Uterus (tissue), 4 donors: ENCODE data around the gene WDR36. TPM values are rescaled to one million over a fixed set of nuclear protein-coding genes. Genes with fewer than 3 reads are reported as not detected.

Experiments
- DNase-seq, 2 donors: peaks; one replicate each; pipeline ENCODE4 v3.0.0-alpha.2; 2019 to 2020
- H3K27ac ChIP-seq, 2 donors: fragments of 200-600 bp; sonication (generic); 1 replicate in 1 of 2; 2 replicates in 1 of 2; pipeline ENCODE4 v1.5.1; 2016 to 2018
- H3K27me3 ChIP-seq, 2 donors: fragments of 200-600 bp; sonication (generic); one replicate each; pipeline ENCODE4 v1.5.1; 2018 to 2019; ENCODE audit warnings: control low read depth in 1 of 2
- H3K36me3 ChIP-seq, 2 donors: fragments of 200-600 bp; sonication (generic); one replicate each; pipeline ENCODE4 v1.5.1; 2019; ENCODE audit warnings: control low read depth in 1 of 2
- H3K4me1 ChIP-seq, 2 donors: fragments of 200-600 bp; sonication (generic); one replicate each; pipeline ENCODE4 v1.5.1; 2018 to 2019; ENCODE audit warnings: control low read depth in 1 of 2
- H3K4me3 ChIP-seq, 2 donors: fragments of 200-600 bp; sonication (generic); 1 replicate in 1 of 2; 2 replicates in 1 of 2; pipeline ENCODE4 v1.5.1; 2018 to 2019; ENCODE audit warnings: mild to moderate bottlenecking in 1 of 2
- H3K9me3 ChIP-seq, 2 donors: fragments of 200-600 bp; sonication (generic); one replicate each; pipeline ENCODE4 v1.5.1; 2019; ENCODE audit warnings: control low read depth in 1 of 2
- CTCF ChIP-seq, 4 experiments: fragments of 200-600 bp in 2 of 4; fragments of 450-650 bp in 2 of 4; sonication (generic) in 2 of 4; IDR thresholded peaks; one replicate each; pipeline ENCODE4 v1.5.1; 2016 to 2019; ENCODE audit warnings: antibody characterized with exemption in 4 of 4, mild to moderate bottlenecking in 2 of 4, moderate library complexity in 1 of 4
- POLR2A ChIP-seq, 2 donors: fragments of 450-650 bp; IDR thresholded peaks; one replicate each; pipeline ENCODE4 v1.6.1; 2016; ENCODE audit warnings: antibody characterized with exemption in 2 of 2, mild to moderate bottlenecking in 1 of 2, moderate library complexity in 1 of 2
- intact Hi-C: fragments of 100-400 bp; cut with DNase I; formaldehyde crosslinking; loops from one replicate; pipeline ENCODE4 v1.15.1; 2023; ENCODE audit warnings: low total_unique reads
- total RNA-seq, 4 donors: library from RNA; depleted of rRNA in 3 of 4; stranded (reverse); fragments of >200 nt in 3 of 4; gene quantifications; one replicate each; pipeline versions ENCODE4 v1.1.0 to v1.2.4, GENCODE V29; 2014 to 2023
- donor health status: DM: yes; HTN: yes; CAD: no.

WDR36 gene
- total RNA-seq, 4 donors from 2014 or later: 20.0 to 97.1 (median 29.4) TPM

GRCh38 chr5:111158105-111158744, 66.1 kb downstream of the WDR36 start:
- Histone ChIP-seq H3K27ac (no peak overlapping the region), H3K4me3 (no peak overlapping the region), H3K4me1 (no peaks in the 10 kb centered on the region), H3K27me3 (no peaks in the 10 kb centered on the region), H3K36me3 (no peaks in the 10 kb centered on the region), H3K9me3 (no peaks in the 10 kb centered on the region)
- intact Hi-C loops: no loop called here
- DNase-seq: peak; percentile 41 to 55
- TF ChIP-seq POLR2A (IDR thresholded peaks at IDR 0.05) (no peak), CTCF (IDR thresholded peaks at IDR 0.05) (peak; percentile 79 to 93 (median 88))

GRCh38 chr5:111159845-111160244, 67.7 kb downstream of the WDR36 start:
- Histone ChIP-seq H3K27ac (no peak overlapping the region), H3K4me1 (no peaks in the 10 kb centered on the region), H3K36me3 (no peaks in the 10 kb centered on the region), H3K27me3 (no peaks in the 10 kb centered on the region), H3K4me3 (no peak overlapping the region), H3K9me3 (no peaks in the 10 kb centered on the region)
- no peak for TF ChIP-seq POLR2A (IDR thresholded peaks at IDR 0.05)
- TF ChIP-seq CTCF (IDR thresholded peaks at IDR 0.05): no peak
- intact Hi-C loops: no loop called here
- no peak for DNase-seq

GRCh38 chr5:111163000-111163399, 70.9 kb downstream of the WDR36 start:
- no peaks in the 10 kb centered on the region for H3K9me3 ChIP-seq
- H3K36me3 ChIP-seq: no peaks in the 10 kb centered on the region
- no peak overlapping the region for H3K27ac ChIP-seq
- H3K4me1 ChIP-seq: no peaks in the 10 kb centered on the region
- TF ChIP-seq CTCF (IDR thresholded peaks at IDR 0.05) (no peak), POLR2A (IDR thresholded peaks at IDR 0.05) (no peak)
- no peaks in the 10 kb centered on the region for H3K27me3 ChIP-seq
- intact Hi-C loops: no loop called here
- H3K4me3 ChIP-seq: no peak overlapping the region
- no peak for DNase-seq

GRCh38 chr5:111165058-111165457, 72.9 kb downstream of the WDR36 start:
- no peak for DNase-seq
- Histone ChIP-seq H3K9me3 (no peaks in the 10 kb centered on the region), H3K27ac (no peak overlapping the region), H3K36me3 (no peaks in the 10 kb centered on the region), H3K4me1 (no peaks in the 10 kb centered on the region), H3K27me3 (no peaks in the 10 kb centered on the region), H3K4me3 (no peak overlapping the region)
- TF ChIP-seq CTCF (IDR thresholded peaks at IDR 0.05) (no peak), POLR2A (IDR thresholded peaks at IDR 0.05) (no peak)
- intact Hi-C loops: no loop called here

- DNase-seq: no peak
- TF ChIP-seq POLR2A (IDR thresholded peaks at IDR 0.05) (no peak), CTCF (IDR thresholded peaks at IDR 0.05) (no peak)
- Histone ChIP-seq H3K4me1 (no peaks in the 10 kb centered on the region), H3K27ac (no peak overlapping the region), H3K9me3 (no peaks in the 10 kb centered on the region), H3K4me3 (no peak overlapping the region), H3K36me3 (no peaks in the 10 kb centered on the region), H3K27me3 (no peaks in the 10 kb centered on the region)
- intact Hi-C loops: no loop called here
These were observed 75.4 kb downstream of the WDR36 start for GRCh38 chr5:111167551-111167950.
